Ovary (tissue), 3 donors: ENCODE measurements around the gene IKBIP.

ENCODE experiments used
- CTCF ChIP-seq, 3 donors: fragments of 450-650 bp in 2 of 3; fragments of 200-600 bp in 1 of 3; IDR thresholded peaks; one replicate each; pipeline versions ENCODE4 v1.5.1 to v1.8.0; 2016 to 2022; ENCODE audit warnings: antibody characterized with exemption in 3 of 3, mild to moderate bottlenecking in 1 of 3
- EP300 ChIP-seq: sonication (generic); formaldehyde crosslinking; IDR thresholded peaks from one replicate; pipeline ENCODE4 v1.6.1; 2017; ENCODE audit warnings: antibody characterized with exemption
- POLR2A ChIP-seq: fragments of 450-650 bp; IDR thresholded peaks from one replicate; pipeline ENCODE4 v1.6.1; 2017; ENCODE audit warnings: antibody characterized with exemption, mild to moderate bottlenecking, moderate library complexity
- donor health status: DM: no; HTN: no; CAD: no.

- TF ChIP-seq CTCF (IDR thresholded peaks at IDR 0.05) (no peak), POLR2A (no peak), EP300 (no peak)
These were observed 7.5 kb downstream of the IKBIP start for GRCh38 chr12:98637068-98637467.
